Gastroesophageal sphincter (tissue), 4 donors: Measurements from ENCODE around the gene RERGL. TPM values are rescaled to one million over a fixed set of nuclear protein-coding genes. Genes with fewer than 3 reads are reported as not detected.
A peak's percentile ranks its signal among the peaks of the same experiment; 100 is the strongest.

ENCODE experiments used
- ATAC-seq: fragments of 150-250 bp; one replicate; pipeline ENCODE4 v1.9.1; 2016; ENCODE audit warnings: mild to moderate bottlenecking, moderate library complexity
- H3K27ac ChIP-seq, 4 donors: fragments of 200-600 bp; sonication (generic) in 3 of 4; 1 replicate in 3 of 4; 2 replicates in 1 of 4; pipeline ENCODE4 v1.5.1; 2016 to 2019
- H3K27me3 ChIP-seq: fragments of 200-600 bp; sonication (generic); one replicate; pipeline ENCODE4 v1.5.1; 2019
- H3K36me3 ChIP-seq, 2 donors: fragments of 200-600 bp; sonication (generic); one replicate each; pipeline ENCODE4 v1.5.1; 2019; ENCODE audit warnings: control low read depth in 1 of 2
- H3K4me1 ChIP-seq, 3 donors: fragments of 200-600 bp; sonication (generic); 1 replicate in 2 of 3; 2 replicates in 1 of 3; pipeline ENCODE4 v1.5.1; 2016 to 2019; ENCODE audit warnings: control low read depth in 2 of 3
- H3K4me3 ChIP-seq, 2 donors: fragments of 200-600 bp; sonication (generic); one replicate each; pipeline ENCODE4 v1.5.1; 2019; ENCODE audit warnings: mild to moderate bottlenecking in 1 of 2, moderate library complexity in 1 of 2
- H3K9me3 ChIP-seq, 3 donors: fragments of 200-600 bp; sonication (generic); one replicate each; pipeline ENCODE4 v1.5.1; 2017 to 2019; ENCODE audit warnings: control low read depth in 2 of 3
- CTCF ChIP-seq, 4 experiments: fragments of 200-600 bp in 2 of 4; fragments of 450-650 bp in 2 of 4; sonication (generic) in 1 of 4; IDR thresholded peaks; one replicate each; pipeline ENCODE4 v1.5.1; 2017 to 2019; ENCODE audit warnings: antibody characterized with exemption in 4 of 4, mild to moderate bottlenecking in 2 of 4, moderate library complexity in 2 of 4
- EP300 ChIP-seq: sonication (generic); formaldehyde crosslinking; IDR thresholded peaks from one replicate; pipeline ENCODE4 v1.6.1; 2017; ENCODE audit warnings: antibody characterized with exemption, mild to moderate bottlenecking
- POLR2A ChIP-seq, 2 donors: fragments of 450-650 bp; IDR thresholded peaks; one replicate each; pipeline ENCODE4 v1.6.1; 2017; ENCODE audit warnings: antibody characterized with exemption in 2 of 2, mild to moderate bottlenecking in 2 of 2, moderate library complexity in 1 of 2
- POLR2AphosphoS5 ChIP-seq: sonication (generic); formaldehyde crosslinking; IDR thresholded peaks from one replicate; pipeline ENCODE4 v1.6.1; 2017; ENCODE audit warnings: antibody characterized with exemption
- WGBS, 2 donors: methylation state at CpG; one replicate each; pipeline ENCODE4 v1.1.5; 2018; ENCODE audit warnings: low coverage in 1 of 2; 5-methylcytosine and 5-hydroxymethylcytosine counted together
- total RNA-seq, 4 donors: library from RNA; depleted of rRNA; stranded (reverse); fragments of >200 nt; gene quantifications; one replicate each; pipeline ENCODE4 v1.1.0, GENCODE V29; 2016

RERGL gene
- 1 to 10 TPM; 1.7 to 6.0 (median 3.6) TPM for total RNA-seq

GRCh38 chr12:18090093-18090492 is at the start of gene RERGL:
Gene RERGL (minus strand): TSS chr12:18090193. CDS start chr12:18090140, 53 bp downstream.
- Histone ChIP-seq H3K36me3 (no peaks in the 10 kb centered on the region), H3K4me3 (no peak within 1 kb of the TSS), H3K4me1 (no peaks in the 10 kb centered on the region), H3K27ac (no peak within 1 kb of the TSS), H3K27me3 (no peaks in the 10 kb centered on the region), H3K9me3 (no peaks in the 10 kb centered on the region)
- TF ChIP-seq POLR2AphosphoS5 (no peak), POLR2A (IDR thresholded peaks at IDR 0.05) (no peak), EP300 (no peak), CTCF (IDR thresholded peaks at IDR 0.05) (no peak)
- 92% methylated on average over 1 of the region's 1 CpG; no CpG with 5 or more reads in 1 of the 2 donors for WGBS, 2 donors
- no peak for ATAC-seq

GRCh38 chr12:18139254-18139653 is 49.3 kb upstream of the RERGL start:
- 63 to 83% methylated on average over 4 of the region's 4 CpGs for WGBS, 2 donors
- H3K4me1 ChIP-seq, result peaks cover 0 to 4% (median 0%) of the 10 kb centered on the region in 3 donors
- no peak for TF ChIP-seq EP300
- no peak for TF ChIP-seq POLR2AphosphoS5
- TF ChIP-seq CTCF (IDR thresholded peaks at IDR 0.05), result no peak
- no peak for TF ChIP-seq POLR2A (IDR thresholded peaks at IDR 0.05)
- H3K36me3 ChIP-seq, result no peaks in the 10 kb centered on the region
- no peak overlapping the region for H3K27ac ChIP-seq
- no peak overlapping the region for H3K4me3 ChIP-seq
- H3K27me3 ChIP-seq, result no peaks in the 10 kb centered on the region
- no peaks in the 10 kb centered on the region for H3K9me3 ChIP-seq
- ATAC-seq, result no peak

GRCh38 chr12:18135509-18135908 is 45.5 kb upstream of the RERGL start:
- H3K4me3 ChIP-seq, result no peak overlapping the region
- no peaks in the 10 kb centered on the region for H3K27me3 ChIP-seq
- ATAC-seq, result peak; percentile 53
- TF ChIP-seq POLR2AphosphoS5 (no peak), POLR2A (IDR thresholded peaks at IDR 0.05) (no peak), CTCF (IDR thresholded peaks at IDR 0.05) (no peak), EP300 (no peak)
- peaks cover 0 to 4% (median 0%) of the 10 kb centered on the region in 3 donors for H3K4me1 ChIP-seq
- H3K27ac ChIP-seq, result no peak overlapping the region
- H3K9me3 ChIP-seq, result no peaks in the 10 kb centered on the region
- H3K36me3 ChIP-seq, result no peaks in the 10 kb centered on the region
- 61 to 68% methylated on average over 8 of the region's 8 CpGs for WGBS, 2 donors

- Histone ChIP-seq H3K4me3 (no peak overlapping the region), H3K9me3 (no peaks in the 10 kb centered on the region), H3K4me1 (peaks cover 0 to 4% (median 0%) of the 10 kb centered on the region in 3 donors), H3K27ac (no peak overlapping the region), H3K27me3 (no peaks in the 10 kb centered on the region), H3K36me3 (no peaks in the 10 kb centered on the region)
- no peak for ATAC-seq
- TF ChIP-seq EP300 (no peak), POLR2A (IDR thresholded peaks at IDR 0.05) (no peak), CTCF (IDR thresholded peaks at IDR 0.05) (no peak), POLR2AphosphoS5 (no peak)
- WGBS, 2 donors, result 19 to 32% methylated on average over 3 of the region's 3 CpGs
Observed at GRCh38 chr12:18135086-18135485, 45.1 kb upstream of the RERGL start.

GRCh38 chr12:18130851-18131250 is 40.9 kb upstream of the RERGL start:
- H3K9me3 ChIP-seq, result peaks cover 0 to 13% (median 0%) of the 10 kb centered on the region in 3 donors
- H3K4me3 ChIP-seq, result no peak overlapping the region
- peaks cover 0 to 4% (median 0%) of the 10 kb centered on the region in 3 donors for H3K4me1 ChIP-seq
- H3K36me3 ChIP-seq, result no peaks in the 10 kb centered on the region
- H3K27me3 ChIP-seq, result no peaks in the 10 kb centered on the region
- ATAC-seq, result no peak
- 84 to 91% methylated on average over 5 of the region's 5 CpGs for WGBS, 2 donors
- H3K27ac ChIP-seq, result no peak overlapping the region
- TF ChIP-seq CTCF (IDR thresholded peaks at IDR 0.05) (no peak), POLR2A (IDR thresholded peaks at IDR 0.05) (no peak), POLR2AphosphoS5 (no peak), EP300 (no peak)
